Activated naive CD8-positive, alpha-beta T cell treated with anti-CD3 and anti-CD28 coated beads for 36 hours (primary cell): ENCODE data around the gene ALG10B. TPM values are rescaled to one million over a fixed set of nuclear protein-coding genes. Genes with fewer than 3 reads are reported as not detected.
"Not testable (repeated sequence)": the region's sequence is repeated elsewhere in the genome, so short reads cannot be mapped to it uniquely, and the experiment has no call there.

ENCODE experiments used
- DNase-seq: peaks from one replicate; pipeline ENCODE4 v3.0.0; 2021
- H3K27ac Mint-ChIP-seq: one replicate; pipeline ENCODE4 v1.8.0; 2022; ENCODE audit warnings: mild to moderate bottlenecking, moderate library complexity, mixed read lengths
- H3K27me3 Mint-ChIP-seq: one replicate; pipeline ENCODE4 v1.8.0; 2022; ENCODE audit warnings: mild to moderate bottlenecking, mixed read lengths
- H3K36me3 Mint-ChIP-seq: one replicate; pipeline ENCODE4 v1.8.0; 2021; ENCODE audit warnings: mild to moderate bottlenecking, mixed read lengths
- H3K4me1 Mint-ChIP-seq: one replicate; pipeline ENCODE4 v1.8.0; 2021; ENCODE audit warnings: mixed read lengths
- H3K4me3 Mint-ChIP-seq: one replicate; pipeline ENCODE4 v1.8.0; 2022; ENCODE audit warnings: mild to moderate bottlenecking, moderate library complexity, mixed read lengths
- H3K9me3 Mint-ChIP-seq: one replicate; pipeline ENCODE4 v1.8.0; 2022; ENCODE audit warnings: mixed read lengths
- total RNA-seq, 2 experiments: library from RNA; stranded (reverse); gene quantifications; one replicate each; pipeline ENCODE4 v1.2.3, GENCODE V29; 2021

Gene ALG10B
- total RNA-seq, 2 experiments from 2014 or later: 9.8 to 10.9 TPM

- peaks cover 15% of the 10 kb centered on the region for H3K27me3 Mint-ChIP-seq
- not testable (repeated sequence) for H3K4me3 Mint-ChIP-seq, H3K4me1 Mint-ChIP-seq, H3K27ac Mint-ChIP-seq, DNase-seq, H3K36me3 Mint-ChIP-seq, H3K9me3 Mint-ChIP-seq
These were observed 27.3 kb downstream of the ALG10B start for GRCh38 chr12:38343916-38344315.

- peaks cover 9% of the 10 kb centered on the region for H3K9me3 Mint-ChIP-seq
- no peak overlapping the region for H3K27ac Mint-ChIP-seq
- no peaks in the 10 kb centered on the region for H3K36me3 Mint-ChIP-seq
- no peak overlapping the region for H3K4me3 Mint-ChIP-seq
- peaks cover 6% of the 10 kb centered on the region for H3K4me1 Mint-ChIP-seq
- H3K27me3 Mint-ChIP-seq: no peaks in the 10 kb centered on the region
- no peak for DNase-seq
These were observed 34.0 kb downstream of the ALG10B start for GRCh38 chr12:38350342-38351174.

DNA sequence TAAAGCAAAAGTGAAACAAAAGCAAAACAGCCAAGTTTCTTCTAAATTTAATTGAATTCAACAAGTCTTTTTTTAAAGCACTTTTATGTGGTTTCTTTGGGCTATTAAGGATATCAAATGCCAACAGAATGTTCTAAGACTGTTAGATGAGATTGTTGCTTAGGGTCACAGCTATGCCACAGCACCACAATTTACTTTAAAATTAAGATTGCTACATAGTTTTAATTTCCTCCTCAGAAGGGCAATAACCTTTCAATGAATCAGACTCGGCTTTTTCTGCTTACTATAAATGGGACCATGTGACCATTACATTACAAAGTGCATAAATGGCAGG lies 34.6 kb downstream of the ALG10B start:
- H3K27me3 Mint-ChIP-seq, H3K27ac Mint-ChIP-seq, H3K4me3 Mint-ChIP-seq, H3K9me3 Mint-ChIP-seq, H3K36me3 Mint-ChIP-seq, DNase-seq, H3K4me1 Mint-ChIP-seq: not testable (repeated sequence)

GRCh38 chr12:38367506-38367905 lies 50.9 kb downstream of the ALG10B start:
- H3K27ac Mint-ChIP-seq: no peak overlapping the region
- H3K4me3 Mint-ChIP-seq: no peak overlapping the region
- no peaks in the 10 kb centered on the region for H3K4me1 Mint-ChIP-seq
- H3K9me3 Mint-ChIP-seq: no peaks in the 10 kb centered on the region
- DNase-seq: no peak
- no peaks in the 10 kb centered on the region for H3K36me3 Mint-ChIP-seq
- H3K27me3 Mint-ChIP-seq: no peaks in the 10 kb centered on the region

GRCh38 chr12:38370311-38370710 lies 53.7 kb downstream of the ALG10B start:
- Mint-ChIP-seq H3K36me3 (no peaks in the 10 kb centered on the region), H3K4me3 (no peak overlapping the region), H3K9me3 (no peaks in the 10 kb centered on the region), H3K27me3 (no peaks in the 10 kb centered on the region), H3K4me1 (no peaks in the 10 kb centered on the region), H3K27ac (no peak overlapping the region)
- DNase-seq: no peak

DNA sequence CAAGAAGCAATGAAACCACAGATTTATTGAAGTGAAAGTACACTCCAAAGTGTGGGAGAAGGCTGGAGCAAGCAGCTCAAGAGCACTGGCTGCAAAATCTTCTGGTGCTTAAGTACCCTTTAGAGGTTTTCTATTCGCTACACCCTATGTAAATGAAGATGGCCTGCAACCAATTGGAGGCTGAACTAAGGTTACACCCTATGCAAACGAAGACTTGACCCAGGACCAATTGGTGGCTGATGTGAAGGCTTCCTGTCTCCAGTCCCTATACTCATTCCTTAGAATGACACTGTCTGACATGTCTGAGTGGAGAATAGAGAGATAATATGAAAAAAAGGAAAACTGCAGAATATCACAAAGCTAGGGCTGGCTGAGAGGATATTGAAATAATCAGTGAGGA lies 57.2 kb downstream of the ALG10B start:
- Mint-ChIP-seq H3K27me3 (no peaks in the 10 kb centered on the region), H3K27ac (no peak overlapping the region), H3K4me1 (no peaks in the 10 kb centered on the region), H3K9me3 (peaks cover 5% of the 10 kb centered on the region), H3K4me3 (no peak overlapping the region), H3K36me3 (no peaks in the 10 kb centered on the region)
- DNase-seq: no peak

- DNase-seq: no peak
- H3K4me1 Mint-ChIP-seq: no peaks in the 10 kb centered on the region
- H3K27ac Mint-ChIP-seq: no peak overlapping the region
- H3K9me3 Mint-ChIP-seq: peaks cover 8% of the 10 kb centered on the region
- H3K27me3 Mint-ChIP-seq: no peaks in the 10 kb centered on the region
- no peak overlapping the region for H3K4me3 Mint-ChIP-seq
- H3K36me3 Mint-ChIP-seq: no peaks in the 10 kb centered on the region
These were observed 58.2 kb downstream of the ALG10B start for GRCh38 chr12:38374751-38375150.
